DMS114 treated with DMSO at 0.1 percent for 48 hours (cell line): ENCODE measurements around the gene OTC.

Experiments used
- DNase-seq: peaks from one replicate; lab custom pipeline; 2025; ENCODE audit not compliant: unreplicated experiment; lab: John Stamatoyannopoulos, UW

The OTC gene

GRCh38 chrX:38465686-38466085 is 113.3 kb downstream of the OTC start:
- DNase-seq, result no peak

- DNase-seq, result no peak
Measured at GRCh38 chrX:38468563-38469157, 116.3 kb downstream of the OTC start.
